GM10266 (cell line): ENCODE results near the gene ATOX1.
A peak's percentile ranks its signal among the peaks of the same experiment; 100 is the strongest.

ENCODE experiments used
- DNase-seq: peaks from one replicate; pipeline ENCODE4 v3.0.0; 2012; ENCODE audit errors: extremely low spot score
- CTCF ChIP-seq: IDR thresholded peaks from 2 replicates; pipeline ENCODE4 v1.5.1; 2012; ENCODE audit warnings: mild to moderate bottlenecking, low read depth; ENCODE audit not compliant: control insufficient read depth, insufficient read depth; ENCODE audit errors: missing control alignments

ATOX1 gene

GRCh38 chr5:151750121-151750520 is 8.3 kb downstream of the ATOX1 start:
- no peak for DNase-seq
- TF ChIP-seq CTCF, result no peak

GRCh38 chr5:151745071-151745705 is 13.2 kb downstream of the ATOX1 start:
- no peak for TF ChIP-seq CTCF
- DNase-seq, result no peak

GRCh38 chr5:151743530-151743929 is 14.9 kb downstream of the ATOX1 start:
- DNase-seq, result no peak
- no peak for TF ChIP-seq CTCF

- no peak for DNase-seq
- TF ChIP-seq CTCF, result peak; percentile 49
Measured at GRCh38 chr5:151742870-151743294, 15.5 kb downstream of the ATOX1 start.

GRCh38 chr5:151741678-151742423 is 16.6 kb downstream of the ATOX1 start:
- no peak for DNase-seq
- TF ChIP-seq CTCF, result no peak

- TF ChIP-seq CTCF, result no peak
- no peak for DNase-seq
Measured at GRCh38 chr5:151740958-151741373, 17.5 kb downstream of the ATOX1 start.

- TF ChIP-seq CTCF, result peak; percentile 76
- peak; percentile 61 for DNase-seq
Measured at GRCh38 chr5:151740336-151740942, 18.0 kb downstream of the ATOX1 start.
